HCT116 (cell line): ENCODE results near the gene BFAR. TPM values are rescaled to one million over a fixed set of nuclear protein-coding genes. Genes with fewer than 3 reads are reported as not detected.

Experiments used
- ATAC-seq: fragments of 200-7000 bp; cut with Tn5 transposase; 2 replicates; pipeline ENCODE4 v1.9.1; 2020; ENCODE audit warnings: mild to moderate bottlenecking, moderate library complexity
- BruUV-seq: library from RNA; stranded (reverse); fragments of 400-500 nt; replicated peaks from 2 replicates; lab custom pipeline; 2021; lab: Mats Ljungman, UMichigan
- CTCF ChIA-PET: fragments of 300-600 bp; sonication (Branson Sonifier 250); formaldehyde crosslinking; loops from one replicate; lab custom pipeline; 2021; ENCODE audit warnings: antibody characterized with exemption; lab: Charles Lee
- POLR2A ChIA-PET: fragments of 300-600, 350-600 bp; sonication (Branson Sonifier 250); formaldehyde crosslinking; loops from one replicate; lab custom pipeline; 2021; ENCODE audit warnings: antibody characterized with exemption; lab: Charles Lee
- RAD21 ChIA-PET, 2 experiments: fragments of 300-600 bp; sonication (Branson Sonifier 250); formaldehyde crosslinking; loops; one replicate each; lab custom pipeline; 2023; ENCODE audit warnings: low total read pairs in 2 of 2; ENCODE audit not compliant: uncharacterized antibody in 2 of 2, unreplicated experiment in 2 of 2, low non-redundant PET in 1 of 2; lab: Charles Lee
- DNase-seq: peaks from one replicate; pipeline ENCODE4 v3.0.0-alpha.2; 2010; ENCODE audit warnings: low read depth, low spot score
- H2AFZ ChIP-seq: fragments of 200-600 bp; shearing (Covaris generic), sonication (generic); 2 replicates; pipeline ENCODE4 v1.6.1; 2017; ENCODE audit warnings: low read depth, mixed run types, mixed read lengths, antibody characterized with exemption, low read length; ENCODE audit not compliant: poor library complexity, severe bottlenecking
- H3K27ac ChIP-seq: 2 replicates; pipeline ENCODE4 v1.5.1; 2012; ENCODE audit warnings: low read depth, low read length
- H3K27me3 ChIP-seq: fragments of 200-600 bp; sonication (generic); 2 replicates; pipeline ENCODE4 v1.6.1; 2016; ENCODE audit warnings: mixed run types, low read length, mixed read lengths; ENCODE audit not compliant: insufficient read depth
- H3K36me3 ChIP-seq, 2 experiments: fragments of 200-500 bp in 1 of 2; fragments of 200-600 bp in 1 of 2; sonication (Bioruptor generic) in 1 of 2; sonication (generic) in 1 of 2; 2 replicates each; pipeline versions ENCODE4 v1.5.1 to v1.6.1; 2014 to 2016; ENCODE audit warnings: low read length in 2 of 2, inconsistent platforms in 1 of 2, mixed read lengths in 1 of 2, mixed run types in 1 of 2; ENCODE audit not compliant: insufficient read depth in 2 of 2, control insufficient read depth in 1 of 2
- H3K4me1 ChIP-seq, 2 experiments: fragments of 200-600 bp in 1 of 2; sonication (generic) in 1 of 2; 2 replicates each; pipeline versions ENCODE4 v1.5.1 to v1.6.1; 2012 to 2017; ENCODE audit warnings: low read length in 2 of 2, inconsistent platforms in 1 of 2, mild to moderate bottlenecking in 1 of 2, mixed read lengths in 1 of 2, mixed run types in 1 of 2, moderate library complexity in 1 of 2; ENCODE audit not compliant: insufficient read depth in 2 of 2, control insufficient read depth in 1 of 2
- H3K4me2 ChIP-seq: fragments of 200-600 bp; sonication (generic); 2 replicates; pipeline ENCODE4 v1.6.1; 2017; ENCODE audit warnings: mixed run types, low read length, mixed read lengths
- H3K4me3 ChIP-seq, 2 experiments: fragments of 200-600 bp in 1 of 2; sonication (generic) in 1 of 2; replicated peaks in 1 of 2; 2 replicates each; pipeline ENCODE4 v1.5.1; 2011 to 2016; ENCODE audit warnings: low read length in 2 of 2, control low read depth in 1 of 2, low read depth in 1 of 2, mild to moderate bottlenecking in 1 of 2, mixed read lengths in 1 of 2, mixed run types in 1 of 2
- H3K79me2 ChIP-seq: fragments of 200-600 bp; sonication (generic); 2 replicates; pipeline ENCODE4 v1.6.1; 2017; ENCODE audit warnings: mild to moderate bottlenecking, mixed run types, low read length, moderate library complexity, mixed read lengths; ENCODE audit not compliant: insufficient read depth
- H3K9ac ChIP-seq: fragments of 200-600 bp; sonication (generic); 2 replicates; pipeline ENCODE4 v1.6.1; 2016; ENCODE audit warnings: low read length, mixed read lengths
- H3K9me2 ChIP-seq: fragments of 200-600 bp; sonication (generic), shearing (Covaris generic); 2 replicates; pipeline ENCODE4 v1.6.1; 2017; ENCODE audit warnings: mixed run types, mild to moderate bottlenecking, moderate library complexity; ENCODE audit not compliant: insufficient read depth
- H3K9me3 ChIP-seq, 2 experiments: fragments of 200-500 bp in 1 of 2; fragments of 200-600 bp in 1 of 2; sonication (Bioruptor generic) in 1 of 2; sonication (generic) in 1 of 2; 2 replicates each; pipeline ENCODE4 v1.6.1; 2014 to 2017; ENCODE audit warnings: low read length in 2 of 2, mixed read lengths in 2 of 2, inconsistent platforms in 1 of 2, low read depth in 1 of 2, mild to moderate bottlenecking in 1 of 2, mixed run types in 1 of 2, moderate library complexity in 1 of 2; ENCODE audit not compliant: control insufficient read depth in 1 of 2, insufficient read depth in 1 of 2
- H4K20me1 ChIP-seq: fragments of 200-600 bp; sonication (generic), shearing (Covaris generic); 2 replicates; pipeline ENCODE4 v1.6.1; 2017; ENCODE audit warnings: mixed run types, mild to moderate bottlenecking, moderate library complexity; ENCODE audit not compliant: insufficient read depth
- CTCF ChIP-seq, 3 experiments: fragments of 200-600 bp in 1 of 3; sonication (generic) in 1 of 3; IDR thresholded peaks in 2 of 3; conservative IDR thresholded peaks in 1 of 3; 2 replicates each; pipeline ENCODE4 v1.5.1; 2012 to 2017; ENCODE audit warnings: low read depth in 2 of 3, low read length in 2 of 3, antibody characterized with exemption in 1 of 3, borderline replicate concordance in 1 of 3, control low read depth in 1 of 3, mild to moderate bottlenecking in 1 of 3, mixed read lengths in 1 of 3, mixed run types in 1 of 3, moderate library complexity in 1 of 3; ENCODE audit not compliant: insufficient read depth in 1 of 3
- EGR1 ChIP-seq: IDR thresholded peaks from 2 replicates; pipeline ENCODE4 v1.6.1; 2012; ENCODE audit warnings: low read depth
- ZFX ChIP-seq: fragments of 450-650 bp; IDR thresholded peaks from 2 replicates; pipeline ENCODE4 v1.6.1; 2017
- intact Hi-C: fragments of 100-400 bp; cut with micrococcal nuclease; formaldehyde crosslinking; loops from 2 replicates; pipeline ENCODE4 v1.10.0; 2022
- total RNA-seq: library from RNA; stranded (reverse); gene quantifications from one replicate; pipeline ENCODE4 v1.2.1, GENCODE V29; 2021; ENCODE audit not compliant: unreplicated experiment

BFAR gene
- total RNA-seq, 1 experiment from 2014 or later = 49.7 TPM

GRCh38 chr16:14641206-14641605 is 8.5 kb downstream of the BFAR start:
- RAD21 ChIA-PET = no interaction called here
- Histone ChIP-seq H3K27ac (no peak overlapping the region), H3K9ac (no peak overlapping the region)

DNA sequence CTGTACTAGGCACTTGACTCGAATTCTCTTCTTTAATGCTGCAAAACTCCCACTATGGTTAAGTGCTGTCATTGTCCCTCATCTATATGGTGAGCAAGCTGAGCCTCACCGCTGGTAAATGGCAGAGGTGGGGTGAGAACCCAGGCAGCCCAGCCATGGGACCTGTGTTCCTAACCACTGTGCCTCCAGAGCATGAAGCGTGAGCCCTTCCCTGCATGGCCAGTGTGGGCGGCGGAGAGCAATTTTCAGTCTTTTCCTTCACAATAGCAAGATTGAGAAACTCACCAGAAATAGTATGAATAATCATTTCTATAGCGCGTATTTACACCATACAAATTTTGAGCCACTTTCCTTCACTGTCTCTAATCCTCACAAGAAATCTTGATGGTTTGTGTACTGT is 9.2 kb downstream of the BFAR start:
- peak; percentile 72 for ATAC-seq
- BruUV-seq = no TSS peak
- no peak overlapping the region for H3K9ac ChIP-seq
- H3K27me3 ChIP-seq = no peaks in the 10 kb centered on the region
- H3K4me2 ChIP-seq = no peak overlapping the region
- H3K9me3 ChIP-seq = no peaks in the 10 kb centered on the region
- RAD21 ChIA-PET = no interaction called here
- TF ChIP-seq CTCF (IDR thresholded peaks at IDR 0.05 in 2 of 3, conservative IDR thresholded peaks at IDR 0.05 in 1 of 3; ENCODE audit: borderline replicate concordance in 1 of 3, insufficient read depth in 1 of 3, low read depth in 2 of 3, low read length in 2 of 3) (0 out of 6 replicates have a peak, but pooled peaks of 1 of the 3 experiments have one; percentile 12), ZFX (no peak)
- no peak overlapping the region for H3K27ac ChIP-seq
- CTCF ChIA-PET = no interaction called here
- H3K4me3 ChIP-seq = no peak overlapping the region
- peaks cover 95% of the 10 kb centered on the region for H3K79me2 ChIP-seq
- no peak for DNase-seq
- intact Hi-C loops = no loop called here
- H3K9me2 ChIP-seq = no peaks in the 10 kb centered on the region
- H3K36me3 ChIP-seq = peaks cover 33 to 37% of the 10 kb centered on the region in 2 experiments
- no peaks in the 10 kb centered on the region for H3K4me1 ChIP-seq
- peaks cover 8% of the 10 kb centered on the region; the same call in 1 of the 2 replicates for H4K20me1 ChIP-seq
- POLR2A ChIA-PET = interaction anchor here (2.1 to 2.2 kb wide), 2 partner anchors 8 to 9 kb away, joined by 7 to 9 read pairs; partner anchors contain the start of gene BFAR
- no peak overlapping the region for H2AFZ ChIP-seq

More at GRCh38 chr16:14641206-14641605, 8.5 kb downstream of the BFAR start:
- no peaks in the 10 kb centered on the region for H3K4me1 ChIP-seq
- CTCF ChIA-PET = no interaction called here
- H3K9me3 ChIP-seq = no peaks in the 10 kb centered on the region
- H3K4me2 ChIP-seq = no peak overlapping the region
- DNase-seq = no peak
- POLR2A ChIA-PET = no interaction called here
- intact Hi-C loops = no loop called here
- H3K4me3 ChIP-seq = no peak overlapping the region
- peaks cover 8% of the 10 kb centered on the region; the same call in 1 of the 2 replicates for H4K20me1 ChIP-seq
- no peaks in the 10 kb centered on the region for H3K9me2 ChIP-seq
- H2AFZ ChIP-seq = no peak overlapping the region
- no peak for TF ChIP-seq EGR1
- TF ChIP-seq, all 23 proteins: peak for 0
- Histone ChIP-seq H3K79me2 (peaks cover 96% of the 10 kb centered on the region), H3K36me3 (peaks cover 27 to 37% of the 10 kb centered on the region in 2 experiments), H3K27me3 (no peaks in the 10 kb centered on the region)
- BruUV-seq = no TSS peak
- ATAC-seq = no peak
